NCI-H2171 treated with DMSO at 0.1 percent for 48 hours (cell line): ENCODE data around the gene PPL.

Experiments
- DNase-seq: peaks from one replicate; lab custom pipeline; 2025; lab: John Stamatoyannopoulos, UW

The PPL gene

DNA sequence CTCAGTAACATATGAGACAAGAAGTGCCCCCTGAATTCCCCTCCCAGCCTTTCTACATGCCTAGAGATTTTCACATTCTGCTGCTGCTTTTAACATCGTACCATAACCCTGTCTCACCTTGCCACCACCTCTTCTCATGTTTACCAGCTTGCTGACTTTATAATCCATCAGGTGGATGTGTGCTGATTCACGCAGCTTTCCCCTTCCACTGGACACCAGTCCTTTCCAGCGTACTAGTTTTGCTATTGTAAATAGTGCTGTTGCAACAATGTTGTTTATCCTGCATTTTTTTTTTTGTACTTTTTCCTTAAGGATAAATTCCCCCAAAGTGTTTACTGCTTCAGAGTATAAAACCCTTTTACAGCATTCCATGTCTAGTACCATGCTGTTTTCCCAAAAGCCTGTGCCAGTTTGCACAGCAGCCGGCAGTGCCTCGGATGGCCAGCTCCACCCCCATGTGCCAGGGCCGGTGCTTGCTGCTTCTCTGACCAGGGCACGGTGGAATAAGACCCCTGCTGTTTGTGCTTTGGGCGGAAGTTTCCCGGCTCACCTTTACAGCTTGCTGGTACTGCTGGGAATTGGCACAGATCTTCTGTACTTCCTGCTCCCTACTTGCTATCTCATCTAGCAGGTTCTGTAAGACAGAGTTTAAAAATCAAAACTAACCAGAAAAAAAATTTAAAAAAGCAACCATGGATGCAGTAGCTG lies 48.4 kb downstream of the PPL start:
- no peak for DNase-seq

DNA sequence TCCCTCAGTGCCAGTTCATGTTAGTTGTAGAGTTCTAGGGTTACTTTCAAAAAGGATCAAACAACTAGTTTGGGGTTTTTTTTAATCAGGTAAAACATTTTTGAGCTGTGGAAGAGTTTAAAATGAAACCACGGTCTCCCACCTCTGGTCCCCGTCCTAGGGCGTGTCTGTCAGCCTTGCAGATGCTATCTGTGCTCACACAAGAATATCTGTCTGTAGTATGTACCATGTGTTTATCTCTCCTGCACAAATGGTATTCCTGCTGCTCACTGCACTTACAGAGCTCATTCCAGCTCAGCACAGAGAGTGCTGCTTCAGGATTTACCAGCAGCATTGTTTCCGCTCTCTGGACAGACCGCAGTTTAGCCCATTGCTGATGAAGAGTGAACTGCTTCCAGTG lies 50.8 kb downstream of the PPL start:
- DNase-seq, result no peak

DNA sequence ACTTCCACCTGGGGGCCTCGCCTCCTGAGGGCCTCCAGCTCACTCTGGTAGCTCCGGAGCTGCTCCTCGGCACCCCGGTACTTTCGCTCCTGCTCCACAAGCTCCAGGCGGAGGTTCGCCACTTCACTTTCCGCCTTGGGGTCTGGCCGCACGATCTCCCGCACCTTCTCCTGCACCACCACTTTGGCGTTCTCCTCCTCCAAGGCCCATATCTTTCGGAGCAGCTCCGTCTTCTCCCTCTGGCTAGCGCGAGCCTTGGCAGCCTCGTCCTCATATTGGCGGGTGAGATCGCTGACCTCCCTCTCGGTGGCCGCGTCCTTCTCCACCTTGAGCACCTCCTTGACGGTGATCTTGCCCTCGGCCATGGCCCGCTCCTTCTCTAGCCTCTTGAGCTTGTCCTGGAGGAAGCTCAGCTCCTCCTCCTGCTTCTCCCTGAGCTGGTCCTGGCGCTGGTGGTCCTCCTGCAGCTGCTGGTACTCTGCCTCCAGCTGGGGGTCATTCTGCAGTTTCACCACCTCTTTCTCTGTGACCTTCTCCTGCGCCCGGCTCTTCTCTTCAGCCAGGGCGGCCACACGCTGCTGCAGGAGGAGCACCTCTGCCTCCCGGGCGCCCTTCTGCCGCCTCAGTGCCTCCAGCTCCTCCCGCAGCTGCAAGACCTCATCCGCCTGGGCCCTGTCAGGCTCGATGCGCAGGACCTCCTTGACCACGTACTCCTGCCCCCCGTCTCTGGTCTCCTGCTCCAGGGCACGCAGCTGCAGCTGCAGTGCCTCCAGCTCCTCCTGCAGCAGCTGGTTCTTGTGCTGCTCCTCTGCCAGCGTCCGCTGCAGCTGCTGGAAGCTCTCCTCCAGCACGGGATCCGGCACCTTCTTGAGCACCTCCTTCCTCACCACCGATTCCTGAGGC lies 51.7 kb downstream of the PPL start:
- no peak for DNase-seq

DNA sequence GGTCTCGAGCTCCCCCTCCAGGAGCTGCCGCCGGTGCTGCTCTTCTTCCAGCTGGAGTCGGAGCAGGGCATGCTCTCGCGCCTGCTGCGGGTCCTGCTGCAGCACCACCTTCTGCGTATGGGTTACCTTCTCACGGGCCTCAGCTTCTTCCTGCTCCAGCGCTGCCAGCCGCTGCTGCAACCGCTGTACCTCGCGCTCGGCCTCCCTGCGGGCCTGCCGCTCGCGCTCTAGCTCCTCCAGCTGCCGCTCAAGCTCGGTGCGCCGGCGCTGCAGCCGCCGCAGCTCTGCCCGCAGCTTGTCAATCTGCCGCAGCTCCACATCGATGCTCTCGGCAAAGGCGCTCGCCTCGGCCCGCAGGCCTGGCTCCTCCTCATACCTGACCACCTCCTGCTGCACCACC lies 52.7 kb downstream of the PPL start:
- no peak for DNase-seq

DNA sequence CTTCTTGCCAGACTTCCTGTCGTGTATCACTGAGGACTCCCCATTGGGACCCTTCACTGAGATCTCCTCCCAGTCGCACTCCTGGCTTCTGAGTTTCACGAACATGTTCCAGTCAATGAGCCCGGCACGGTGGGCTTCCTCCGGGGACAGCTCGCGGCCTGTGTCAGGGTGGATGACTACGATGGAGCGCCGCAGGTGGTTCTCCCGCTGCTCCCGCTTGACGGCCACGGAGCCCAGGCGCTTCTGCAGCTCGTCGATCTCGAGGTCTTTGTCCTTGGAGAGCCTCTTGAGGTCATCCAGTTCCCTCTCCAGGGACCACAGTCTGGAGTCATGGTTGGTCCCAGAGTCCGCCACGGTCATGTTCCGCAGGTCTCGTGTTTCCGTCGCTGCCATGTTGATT lies 53.4 kb downstream of the PPL start:
- DNase-seq, result no peak

DNA sequence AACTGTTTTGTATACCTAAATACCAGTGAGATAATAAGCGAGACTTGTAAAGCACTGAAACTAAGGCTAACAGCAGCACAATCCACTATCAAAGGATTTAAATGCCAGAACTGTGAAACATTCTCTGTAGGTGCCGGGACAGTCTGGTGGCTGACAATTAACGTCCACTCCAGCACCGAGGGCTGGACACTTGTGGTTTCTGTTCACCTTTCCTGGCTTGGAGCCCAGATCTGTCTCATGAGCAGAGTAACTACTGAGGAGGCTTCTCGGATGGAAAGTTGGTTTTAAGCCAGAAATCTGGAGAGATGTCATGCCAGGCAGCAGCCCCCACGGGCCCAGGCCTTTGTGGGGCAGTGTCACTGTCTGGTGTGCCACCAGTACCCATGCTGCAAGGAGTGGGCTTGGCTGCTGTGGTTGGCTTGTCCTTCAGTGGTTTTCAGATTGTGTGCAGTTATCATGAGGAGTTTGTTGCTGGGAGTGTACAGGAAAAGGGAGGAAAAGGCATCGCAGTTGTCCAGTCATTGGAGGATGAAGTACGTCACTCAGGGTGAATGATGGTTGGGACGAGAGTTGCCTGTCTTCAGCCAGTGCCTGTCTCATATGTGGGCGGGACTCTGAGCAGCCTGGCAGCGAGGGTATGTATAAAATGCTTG lies 54.2 kb downstream of the PPL start:
- DNase-seq, result peak; percentile 58

DNA sequence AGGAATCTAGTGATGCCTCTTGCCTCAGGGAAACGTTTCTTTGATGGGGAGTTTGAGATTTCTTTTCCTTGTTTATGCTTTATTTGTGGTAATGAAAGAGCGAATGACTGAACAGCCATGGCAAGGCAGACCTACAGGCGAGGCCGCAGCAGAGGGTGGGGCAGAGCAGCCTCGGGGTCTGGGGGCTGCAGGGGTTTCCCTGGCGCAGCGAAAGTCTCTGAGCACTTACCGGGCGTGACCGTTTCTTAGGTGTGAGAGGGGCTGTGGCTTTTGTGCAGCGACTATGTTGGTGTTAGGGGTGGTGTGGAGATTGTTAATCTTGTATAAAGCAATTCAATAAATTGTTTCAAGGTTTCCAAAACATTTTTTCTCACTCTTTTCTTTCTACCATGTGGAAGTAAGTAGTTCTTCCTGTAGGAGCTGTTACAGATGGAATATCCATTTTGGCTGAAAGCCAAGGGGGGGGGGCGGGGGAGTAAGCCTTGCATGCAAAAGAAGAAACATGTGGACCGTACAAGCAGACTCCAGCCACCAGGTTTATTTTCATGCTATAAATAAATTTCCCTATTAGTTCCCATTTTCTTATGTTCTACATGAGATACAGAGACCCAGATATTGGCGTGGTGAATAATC lies 54.8 kb downstream of the PPL start:
- DNase-seq, result peak; percentile 58

DNA sequence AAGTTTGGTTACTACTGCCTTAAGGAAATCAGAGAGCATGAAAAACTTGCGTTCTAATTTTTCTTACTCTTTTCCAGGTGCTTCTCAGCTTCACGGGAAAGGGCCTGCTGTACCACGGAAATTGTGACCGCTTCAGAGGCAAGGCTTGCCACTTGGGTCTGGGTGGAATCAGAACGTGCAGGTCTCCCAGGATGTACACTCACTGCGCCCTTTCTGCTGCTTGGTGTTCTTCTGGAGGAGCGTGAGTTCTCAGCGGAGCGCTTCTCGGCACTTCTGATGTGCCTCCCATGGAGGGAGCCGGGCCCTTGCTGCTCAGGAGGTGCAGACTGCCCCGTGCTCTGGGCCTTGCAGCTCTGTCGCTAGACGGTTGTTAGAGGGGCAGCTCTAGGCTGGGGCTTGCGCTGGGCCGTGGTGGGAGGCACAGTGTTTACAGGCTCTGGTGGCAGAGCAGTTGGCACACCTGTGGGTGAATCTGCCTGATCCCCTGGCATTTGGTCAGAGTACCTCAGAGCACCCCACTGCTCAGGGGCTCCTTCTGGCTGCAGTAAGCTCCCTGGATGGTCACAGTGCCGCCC lies 56.9 kb downstream of the PPL start:
- DNase-seq, result no peak

DNA sequence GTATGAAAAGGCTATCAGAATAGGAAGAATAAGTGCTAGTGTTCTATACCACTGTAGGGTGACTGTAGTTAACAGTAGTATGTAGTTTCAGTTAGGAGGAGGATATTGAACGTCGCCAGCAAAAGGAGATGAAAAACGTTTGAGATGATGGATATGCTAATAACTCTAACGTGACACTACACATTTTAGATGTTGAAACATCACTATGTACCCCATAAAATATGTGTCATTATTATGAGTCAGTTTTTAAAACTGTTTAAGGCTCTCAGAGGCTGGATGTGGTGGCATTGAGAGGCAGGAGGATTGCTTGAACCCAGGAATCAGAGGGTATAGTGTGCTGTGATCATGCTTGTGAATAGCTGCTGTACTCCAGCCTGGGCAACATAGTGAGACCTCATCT lies 57.9 kb downstream of the PPL start:
- DNase-seq, result no peak

DNA sequence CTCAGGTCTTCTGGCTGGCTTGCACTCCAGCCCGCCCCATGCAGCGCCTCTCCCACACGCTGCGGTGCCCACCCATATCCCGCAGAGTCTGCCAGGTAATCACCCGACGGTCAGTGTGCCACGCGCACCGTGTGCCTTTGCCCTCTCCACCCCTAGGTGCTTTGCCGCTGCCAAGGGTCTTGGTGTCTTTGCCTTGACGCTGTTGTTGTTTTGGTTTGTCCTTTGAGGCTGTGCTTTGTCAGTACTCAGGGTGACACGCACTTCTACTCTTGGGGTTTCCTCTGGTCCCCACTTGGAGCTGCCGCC lies 59.6 kb downstream of the PPL start:
- no peak for DNase-seq

DNA sequence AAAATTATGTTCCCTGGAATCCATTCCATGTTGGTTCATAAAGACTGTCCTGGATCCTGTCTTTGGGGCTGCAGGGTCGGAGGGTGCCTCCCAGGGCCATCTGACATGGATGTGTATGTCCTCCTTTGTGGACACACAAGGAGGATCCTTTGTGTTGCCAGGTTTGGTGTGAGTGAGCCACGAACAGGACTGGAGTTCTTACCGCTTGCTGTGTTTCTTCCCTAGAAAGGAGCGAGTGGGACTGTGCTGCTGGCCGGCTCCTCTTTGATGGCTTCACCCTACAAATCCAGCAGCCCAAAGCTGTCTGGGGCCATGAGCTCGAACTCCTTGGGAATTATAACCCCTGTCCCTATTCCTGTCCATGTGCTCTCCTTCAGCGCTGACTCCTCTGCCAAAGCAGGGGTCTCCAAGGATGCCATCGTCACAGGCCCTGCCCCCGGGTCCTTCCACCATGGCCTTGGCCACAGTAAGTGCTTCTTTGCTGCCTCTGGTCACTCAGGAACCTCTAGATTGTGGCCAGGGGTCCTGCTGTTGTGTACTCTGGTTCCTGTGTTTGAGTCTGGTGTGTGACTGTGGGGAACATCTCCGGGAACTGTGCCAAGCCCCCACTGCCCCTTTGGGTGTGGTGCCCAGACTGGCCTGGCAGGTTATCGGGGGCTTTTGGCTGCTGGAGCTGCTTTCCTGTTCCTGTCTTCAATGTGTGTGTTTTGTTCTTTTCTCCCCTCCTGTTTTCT lies 60.1 kb downstream of the PPL start:
- DNase-seq, result no peak

DNA sequence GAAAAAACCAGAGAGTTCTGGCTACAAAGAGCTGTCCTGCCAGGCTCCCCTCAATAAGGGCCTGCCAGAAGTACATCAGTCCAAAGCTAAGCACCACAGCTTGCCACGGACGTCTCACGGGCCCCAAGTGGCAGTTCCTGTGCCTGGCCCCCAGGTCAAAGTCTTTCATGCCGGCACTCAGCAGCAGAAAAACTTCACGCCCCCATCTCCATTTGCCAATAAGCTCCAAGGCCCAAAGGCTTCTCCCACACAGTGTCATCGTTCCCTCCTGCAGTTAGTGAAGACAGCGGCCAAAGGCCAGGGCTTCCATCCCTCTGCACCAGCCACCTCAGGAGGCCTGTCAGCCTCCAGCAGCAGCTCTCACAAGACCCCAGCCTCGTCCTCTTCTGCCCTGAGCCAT lies 62.3 kb downstream of the PPL start:
- DNase-seq, result no peak

DNA sequence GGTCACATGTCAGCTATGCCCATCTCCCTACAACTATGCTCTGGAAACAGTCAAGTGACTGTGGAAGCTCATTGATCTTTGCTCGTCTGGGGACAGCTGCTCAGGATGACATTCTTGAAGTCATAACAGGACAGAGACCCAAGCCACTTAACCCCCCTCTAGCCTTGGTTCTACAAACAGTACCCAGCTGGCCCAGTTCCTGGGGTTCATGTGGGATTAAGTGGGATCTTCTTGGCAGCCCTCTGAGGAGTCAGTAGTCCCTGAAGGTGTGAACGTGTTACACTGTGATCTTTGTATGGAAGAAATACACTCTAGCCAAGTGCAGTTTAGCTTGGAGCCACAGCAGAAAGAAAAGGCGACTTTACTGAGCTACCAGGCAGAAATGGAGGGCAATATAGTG lies 63.9 kb downstream of the PPL start:
- DNase-seq, result no peak

DNA sequence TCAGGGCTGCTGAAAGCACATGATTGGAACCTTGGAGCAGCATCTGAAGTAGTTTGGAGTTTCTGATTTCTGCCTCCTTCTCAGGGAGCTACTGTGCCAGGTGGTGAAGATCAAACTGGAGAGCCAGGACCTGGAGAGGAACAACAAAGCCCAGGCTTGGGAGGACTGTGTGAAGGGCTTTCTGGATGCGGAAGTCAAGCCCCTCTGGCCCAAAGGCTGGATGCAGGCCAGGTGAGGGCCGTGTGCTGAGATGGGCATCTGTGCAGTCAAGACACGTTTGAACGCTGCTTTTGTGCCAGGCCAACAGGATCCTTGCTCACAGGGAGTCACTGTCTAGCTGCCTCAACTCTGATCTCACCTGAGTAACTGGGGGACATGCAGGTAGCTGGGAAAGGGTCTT lies 65.9 kb downstream of the PPL start:
- DNase-seq, result no peak

DNA sequence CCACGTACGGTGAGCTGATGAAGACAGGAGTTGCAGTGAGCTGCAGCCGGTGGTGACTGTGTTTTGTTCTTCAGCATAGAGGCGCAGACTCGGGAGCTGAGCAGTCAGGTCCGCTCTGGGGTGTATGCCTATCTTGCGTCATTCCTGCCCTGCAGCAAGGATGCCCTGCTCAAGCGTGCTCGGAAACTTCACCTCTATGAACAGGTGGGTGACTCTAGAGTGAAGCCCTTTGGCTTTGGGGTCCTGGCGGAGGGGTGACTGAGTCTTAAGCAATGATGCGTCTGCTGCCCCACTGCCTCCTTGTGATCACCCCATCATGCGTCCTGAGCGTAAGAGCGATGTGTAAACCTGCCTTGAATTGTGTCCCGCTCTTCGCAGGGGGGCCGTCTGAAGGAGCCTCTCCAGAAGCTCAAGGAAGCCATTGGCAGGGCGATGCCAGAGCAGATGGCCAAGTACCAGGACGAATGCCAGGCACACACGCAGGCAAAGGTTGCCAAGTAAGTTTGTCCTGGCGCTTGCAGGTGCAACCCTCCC lies 66.7 kb downstream of the PPL start:
- no peak for DNase-seq

DNA sequence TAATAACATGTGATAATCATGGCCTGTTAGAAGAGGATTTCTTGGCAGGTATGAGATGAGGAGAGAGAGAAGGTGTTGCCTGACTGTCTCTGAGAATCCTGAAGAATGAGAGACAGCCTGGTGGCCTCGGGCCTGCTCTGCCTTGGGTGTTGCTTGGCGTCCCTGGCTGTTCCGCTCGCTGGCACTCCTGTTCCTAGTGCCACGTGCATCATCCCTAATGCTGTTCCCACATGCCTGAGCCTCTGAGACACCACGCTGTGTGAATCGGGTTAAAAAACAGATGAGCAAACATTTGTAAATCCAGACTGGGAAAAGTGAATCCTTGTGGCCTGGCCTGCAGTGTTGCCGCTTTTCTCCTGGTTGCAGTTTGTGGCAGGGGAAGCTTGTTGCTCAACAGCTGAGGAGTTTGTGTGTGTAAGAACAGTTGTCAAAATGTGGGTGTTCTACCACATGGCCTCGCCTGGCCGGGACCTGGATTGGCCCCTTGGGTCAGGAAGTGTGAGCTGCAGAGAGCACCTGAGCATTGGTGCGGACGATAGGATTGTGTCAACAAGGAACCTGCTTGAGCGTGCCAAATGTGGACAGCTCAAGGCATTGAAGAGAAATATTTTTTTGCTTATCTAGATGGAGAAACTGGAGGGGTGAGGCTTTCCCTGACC lies 67.7 kb downstream of the PPL start:
- DNase-seq, result no peak

DNA sequence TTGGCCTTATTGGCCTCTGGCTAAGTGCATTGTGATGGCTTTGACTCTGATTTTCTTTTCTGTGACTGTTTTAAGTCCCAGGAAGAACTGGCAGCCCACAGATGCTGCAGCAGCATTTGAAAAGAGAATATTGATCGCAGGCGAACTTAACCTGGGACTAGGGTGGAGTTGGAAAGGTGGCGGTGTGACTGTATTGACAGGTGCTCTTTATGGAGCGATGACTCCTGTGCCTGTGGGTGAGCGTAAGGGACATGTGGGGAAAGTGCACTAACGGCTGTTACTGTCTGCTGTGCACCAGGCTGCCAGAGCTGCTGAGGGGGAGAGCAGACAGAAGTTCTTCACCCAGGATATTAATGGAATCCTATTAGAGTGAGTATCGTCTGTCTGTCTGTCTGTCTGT lies 68.4 kb downstream of the PPL start:
- DNase-seq, result no peak

DNA sequence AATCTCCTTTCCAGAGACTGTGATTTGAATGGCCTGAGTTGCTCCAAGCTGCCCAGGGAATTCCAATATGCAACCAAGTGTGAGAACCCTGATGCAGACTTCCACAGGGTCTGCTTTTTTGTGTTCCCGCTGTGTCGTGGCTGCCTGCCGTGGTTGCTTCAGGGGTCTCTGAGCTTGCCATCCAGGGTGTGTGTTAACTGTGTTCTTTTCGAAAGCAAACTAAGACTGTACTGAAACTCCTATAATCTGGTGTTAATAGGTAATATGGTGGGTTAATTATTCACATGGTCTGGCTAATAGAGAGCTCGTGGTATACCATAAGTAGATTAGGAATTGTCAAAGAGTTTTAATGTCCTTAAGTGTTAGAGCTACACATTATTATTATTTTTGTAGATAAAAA lies 68.9 kb downstream of the PPL start:
- DNase-seq, result no peak

DNA sequence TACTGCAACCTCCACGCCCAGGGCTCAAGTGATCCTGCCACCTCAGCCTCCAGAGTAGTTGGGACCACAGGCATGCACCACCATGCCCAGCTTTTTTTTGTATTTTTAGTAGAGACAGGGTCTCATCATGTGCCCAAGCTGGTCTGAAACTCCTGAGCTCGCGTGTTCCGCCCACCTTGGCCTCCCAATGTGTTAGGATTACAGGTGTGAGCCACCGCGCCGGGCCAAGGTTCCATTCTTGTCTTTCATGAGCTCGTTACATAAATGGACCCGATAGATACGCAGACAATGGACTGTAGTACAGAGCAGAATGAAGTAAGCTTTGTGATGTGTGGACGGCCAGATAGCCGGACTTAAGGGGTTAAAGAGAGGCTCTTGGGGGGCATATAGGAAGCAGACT lies 70.4 kb downstream of the PPL start:
- no peak for DNase-seq

DNA sequence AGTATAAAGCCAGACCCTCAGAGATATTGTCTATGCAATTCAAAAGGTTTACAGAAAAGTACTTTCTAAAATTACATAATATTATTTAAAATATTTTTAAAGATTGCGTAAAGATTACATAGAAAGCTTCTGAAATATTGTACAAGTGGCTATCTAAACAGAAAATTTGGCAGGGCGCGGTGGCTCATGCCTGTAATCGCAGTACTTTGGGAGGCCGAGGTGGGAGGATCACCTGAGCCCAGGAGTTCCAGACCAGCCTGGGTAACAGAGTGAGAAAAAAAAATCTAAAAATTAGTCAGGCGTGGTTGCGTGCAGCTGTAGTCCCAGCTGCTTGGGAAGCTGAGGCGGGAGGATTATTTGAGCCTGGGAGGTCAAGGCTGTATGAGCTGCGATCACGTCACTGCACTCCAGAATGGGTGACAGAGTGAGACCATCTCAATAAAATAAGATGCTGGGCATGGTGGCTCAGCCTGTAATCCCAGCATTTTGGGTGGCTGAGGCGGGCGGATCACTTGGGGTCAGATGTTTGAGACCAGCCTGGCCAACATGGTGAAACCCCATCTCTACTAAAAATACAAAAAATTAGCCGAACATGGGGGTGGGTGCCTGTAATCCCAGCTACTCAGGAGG lies 71.6 kb downstream of the PPL start:
- DNase-seq, result peak; percentile 40
